ENCODE data around the gene KIF13A.
"Not testable (repeated sequence)": the region's sequence is repeated elsewhere in the genome, so short reads cannot be mapped to it uniquely, and the experiment has no call there.

- TF ChIP-seq CTCF (IDR thresholded peaks at IDR 0.05; ENCODE audit: insufficient read depth, low read length); POLR2AphosphoS5 (IDR thresholded peaks at IDR 0.05; ENCODE audit: low read depth); GABPA (IDR thresholded peaks at IDR 0.05; ENCODE audit: low read depth); REST (IDR thresholded peaks at IDR 0.05; ENCODE audit: insufficient replicate concordance, low read depth); SPI1 (IDR thresholded peaks at IDR 0.05; ENCODE audit: borderline replicate concordance, low read depth): not testable (repeated sequence)
These were observed 97.7 kb downstream of the KIF13A start for GRCh38 chr6:17889777-17890176.

Measured in HL-60 (cell line).